NCI-H226 (cell line): ENCODE data around the gene NISCH.

Source experiments
- DNase-seq: peaks from one replicate; pipeline ENCODE4 v3.0.0-alpha.2; 2015

Gene NISCH

GRCh38 chr3:52436500-52437149 lies 18.8 kb upstream of the NISCH start:
- no peak for DNase-seq

- no peak for DNase-seq
These were observed 17.9 kb upstream of the NISCH start for GRCh38 chr3:52437326-52438103.

GRCh38 chr3:52438104-52438376 lies 17.4 kb upstream of the NISCH start:
- no peak for DNase-seq

GRCh38 chr3:52438579-52439425 lies 16.6 kb upstream of the NISCH start:
- no peak for DNase-seq

- no peak for DNase-seq
These were observed 15.8 kb upstream of the NISCH start for GRCh38 chr3:52439426-52440248.

GRCh38 chr3:52440249-52440551 lies 15.2 kb upstream of the NISCH start:
- no peak for DNase-seq

- no peak for DNase-seq
These were observed 14.7 kb upstream of the NISCH start for GRCh38 chr3:52440671-52441070.

GRCh38 chr3:52441091-52441771 lies 14.2 kb upstream of the NISCH start:
- DNase-seq, result no peak

GRCh38 chr3:52441772-52442332 lies 13.6 kb upstream of the NISCH start:
- no peak for DNase-seq

- DNase-seq, result no peak
These were observed 12.8 kb upstream of the NISCH start for GRCh38 chr3:52442409-52443267.

GRCh38 chr3:52443268-52443610 lies 12.2 kb upstream of the NISCH start:
- no peak for DNase-seq

- no peak for DNase-seq
These were observed 11.4 kb upstream of the NISCH start for GRCh38 chr3:52443791-52444687.

- DNase-seq, result no peak
These were observed 10.3 kb upstream of the NISCH start, which contains the start of gene SEMA3G for GRCh38 chr3:52444860-52445793. Gene SEMA3G, minus strand, starts transcription at chr3:52445103. Its CDS starts 76 bp downstream, at chr3:52445027.

GRCh38 chr3:52446042-52446441 lies 9.4 kb upstream of the NISCH start:
- no peak for DNase-seq

- DNase-seq, result no peak
These were observed 8.5 kb upstream of the NISCH start for GRCh38 chr3:52446631-52447511.

GRCh38 chr3:52447512-52448355 lies 7.7 kb upstream of the NISCH start:
- no peak for DNase-seq
